Psoas muscle (tissue), 8 donors: Measurements from ENCODE around the gene SIRT3. TPM values are rescaled to one million over a fixed set of nuclear protein-coding genes. Genes with fewer than 3 reads are reported as not detected.

ENCODE experiments used
- ATAC-seq, 4 donors: fragments of 200-7000 bp; cut with Tn5 transposase; one replicate each; pipeline ENCODE4 v1.9.1; 2020; ENCODE audit warnings: moderate library complexity in 3 of 4, mild to moderate bottlenecking in 2 of 4
- DNase-seq, 2 donors: peaks; one replicate each; pipeline ENCODE4 v3.0.0-alpha.2; 2020
- H3K27ac ChIP-seq: fragments of 200-600 bp; one replicate; pipeline ENCODE4 v1.8.0; 2022
- H3K27me3 ChIP-seq, 3 donors: fragments of 200-600 bp in 1 of 3; one replicate each; pipeline versions ENCODE4 v1.6.1 to v1.8.0; 2013 to 2022; ENCODE audit warnings: low read length in 2 of 3, mild to moderate bottlenecking in 2 of 3, moderate library complexity in 1 of 3; ENCODE audit not compliant: insufficient read depth in 3 of 3
- H3K36me3 ChIP-seq, 2 donors: fragments of 200-600 bp in 1 of 2; one replicate each; pipeline versions ENCODE4 v1.6.1 to v1.8.0; 2013 to 2022; ENCODE audit warnings: low read depth in 1 of 2, mild to moderate bottlenecking in 1 of 2, moderate library complexity in 1 of 2; ENCODE audit not compliant: insufficient read depth in 1 of 2
- H3K4me1 ChIP-seq: fragments of 200-600 bp; one replicate; pipeline ENCODE4 v1.8.0; 2022
- H3K4me3 ChIP-seq: fragments of 200-600 bp; one replicate; pipeline ENCODE4 v1.8.0; 2022; ENCODE audit warnings: mild to moderate bottlenecking
- H3K9me3 ChIP-seq: fragments of 200-600 bp; one replicate; pipeline ENCODE4 v1.8.0; 2022
- CTCF ChIP-seq: fragments of 200-600 bp; IDR thresholded peaks from one replicate; pipeline ENCODE4 v1.8.0; 2022; ENCODE audit warnings: antibody characterized with exemption
- WGBS, 3 donors: extraction: QIAGEN DNeasy Blood & Tissue Kit; methylation state at CpG; one replicate each; pipeline versions ENCODE4 v1.1.6 to v1.1.7; 2013; 5-methylcytosine and 5-hydroxymethylcytosine counted together
- intact Hi-C, 2 donors: fragments of 100-400 bp; cut with DNase I; formaldehyde crosslinking; loops; one replicate each; pipeline versions ENCODE4 v1.11.0 to v1.14.2; 2022
- polyA plus RNA-seq, 3 donors: library from polyadenylated mRNA; stranded (reverse); fragments of 200-250 nt; gene quantifications; one replicate each; pipeline ENCODE4 v1.2.3, GENCODE V29; 2013
- total RNA-seq, 4 donors: library from RNA; stranded (reverse); fragmentation: NEBNext Ultra II Directional in 2 of 4; extraction: Animal tissue kit (Norgen Biotek cat#: 25700) in 2 of 4; gene quantifications; one replicate each; pipeline versions ENCODE4 v1.2.1 to v1.2.4, GENCODE V29; 2021 to 2023
- donor health status: healthy with polysubstance abuse.
- donor health status: DM: no; HTN: no; CAD: no; lungs with moderate emphysema.
- donor health status: Bipolar disorder and iron deficiency.
- donor health status: healthy.
- donor health status: DM: yes; HTN: yes; CAD: no.
- donor health status: DM: no; HTN: no; CAD: no.
- donor health status: DM: no; HTN: no; CAD: no.
- donor health status: DM: yes; HTN: yes; CAD: no.

SIRT3 gene
- total and polyA plus RNA-seq, 7 donors, result 10.4 to 23.2 (median 15.0) TPM

DNA sequence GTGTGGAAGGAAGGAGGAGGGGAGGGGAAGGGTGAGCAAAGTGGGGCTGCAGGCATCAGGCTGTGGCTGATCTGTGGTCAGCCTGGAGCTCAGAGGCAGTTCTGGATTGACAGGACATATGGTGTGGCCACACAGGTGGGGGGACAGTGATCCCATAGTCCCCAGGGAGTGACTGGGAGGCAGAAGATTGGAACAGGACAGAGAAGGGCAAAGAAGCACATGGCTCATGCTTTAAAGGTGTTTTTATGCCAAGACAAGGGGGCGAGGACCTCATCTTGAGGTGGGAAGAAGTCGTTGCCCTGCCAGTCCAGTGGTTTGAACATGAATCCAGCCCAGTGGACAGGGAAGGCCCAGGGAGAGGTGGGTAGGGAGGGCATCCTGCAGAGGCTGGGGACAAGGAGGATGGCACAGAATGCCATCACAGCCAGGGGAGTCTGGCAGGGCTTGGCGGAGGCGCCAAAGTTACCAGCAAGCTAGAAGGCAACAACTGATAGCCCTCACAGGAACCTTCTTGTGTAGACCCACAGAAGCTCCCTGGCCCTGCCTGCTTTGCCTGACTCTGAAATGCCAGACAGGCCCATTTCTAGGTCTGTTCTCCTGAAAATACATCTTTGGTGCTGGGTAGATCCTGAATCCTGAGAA lies 32.1 kb downstream of the SIRT3 start:
- ATAC-seq, result no peak
- Histone ChIP-seq H3K9me3 (no peaks in the 10 kb centered on the region), H3K4me1 (peaks cover 10% of the 10 kb centered on the region), H3K27ac (peak overlapping the region; percentile 36), H3K27me3 (no peaks in the 10 kb centered on the region), H3K36me3 (peaks cover 0 to 54% of the 10 kb centered on the region in 2 donors), H3K4me3 (no peak overlapping the region)
- 80 to 86% (median 81%) methylated on average over 4 of the region's 4 CpGs for WGBS, 3 donors
- no peak for TF ChIP-seq CTCF
- no peak for DNase-seq
- intact Hi-C loops, result loop anchor here (5.0 to 10.0 kb wide), 2 partner anchors 33 to 301 kb away; partner anchors contain the start of genes PSMD13 (in 1 of the 2), RNH1 (in 1 of the 2) and SIRT3 (in 1 of the 2)

DNA sequence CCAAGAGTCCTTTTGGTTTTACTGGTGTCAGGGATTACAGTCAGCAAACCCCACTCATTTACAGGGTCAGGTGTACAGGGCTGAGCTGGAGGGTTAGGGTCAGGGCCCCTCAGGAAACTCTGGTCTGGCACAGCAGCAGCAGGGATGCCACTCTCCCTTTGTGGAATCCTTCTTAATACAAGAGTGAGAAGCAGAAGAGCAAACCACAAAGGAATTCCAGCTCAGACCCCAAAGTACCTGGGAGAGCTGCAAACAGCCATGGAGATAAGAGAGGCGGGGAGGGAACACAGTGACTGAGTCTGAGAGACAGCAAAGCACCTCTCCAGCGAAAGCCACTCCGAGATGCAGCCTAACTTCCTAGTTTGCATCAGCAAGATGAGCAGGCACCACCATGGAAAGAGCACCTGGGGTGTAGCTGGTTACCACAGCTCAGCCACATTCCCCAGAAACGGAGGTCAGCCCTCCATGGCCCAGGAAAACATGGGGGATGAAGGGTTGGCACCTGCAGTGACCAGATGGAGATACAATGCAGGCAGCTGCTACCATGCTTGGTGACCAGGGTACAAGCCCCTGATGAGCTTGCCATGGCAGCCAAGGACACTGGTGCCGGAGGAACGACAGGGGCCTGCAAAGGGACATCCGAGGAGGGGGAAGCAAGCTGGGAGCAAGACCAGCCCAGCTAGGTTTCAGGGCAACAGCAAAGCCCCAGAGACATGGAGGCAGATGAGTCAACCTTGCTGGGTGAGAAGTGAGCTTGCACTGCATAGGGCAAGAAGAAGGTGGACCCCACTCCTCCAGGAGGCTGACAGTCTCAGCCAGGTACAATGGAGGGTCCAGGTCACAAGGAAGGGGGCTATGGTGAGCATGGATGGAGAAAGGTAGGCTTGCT lies 32.8 kb downstream of the SIRT3 start:
- peak overlapping the region; percentile 36 for H3K27ac ChIP-seq
- no peaks in the 10 kb centered on the region for H3K27me3 ChIP-seq
- no peak for ATAC-seq
- peaks cover 10% of the 10 kb centered on the region for H3K4me1 ChIP-seq
- no peak for TF ChIP-seq CTCF
- intact Hi-C loops, result loop anchor here (5.0 to 10.0 kb wide), 2 partner anchors 34 to 302 kb away; partner anchors contain the start of genes PSMD13 (in 1 of the 2), RNH1 (in 1 of the 2) and SIRT3 (in 1 of the 2)
- H3K4me3 ChIP-seq, result no peak overlapping the region
- DNase-seq, result no peak
- no peaks in the 10 kb centered on the region for H3K9me3 ChIP-seq
- WGBS, 3 donors, result 82 to 88% (median 88%) methylated on average over 7 of the region's 7 CpGs
- H3K36me3 ChIP-seq, result peaks cover 0 to 54% of the 10 kb centered on the region in 2 donors

GRCh38 chr11:202490-202889 lies 33.7 kb downstream of the SIRT3 start:
- no peak for TF ChIP-seq CTCF
- intact Hi-C loops, result loop anchor here (5.0 to 10.0 kb wide), 2 partner anchors 35 to 302 kb away; partner anchors contain the start of genes PSMD13 (in 1 of the 2), RNH1 (in 1 of the 2) and SIRT3 (in 1 of the 2)
- DNase-seq (no peak), ATAC-seq (no peak)
- H3K4me1 ChIP-seq, result peaks cover 10% of the 10 kb centered on the region
- H3K27ac ChIP-seq, result no peak overlapping the region
- H3K9me3 ChIP-seq, result no peaks in the 10 kb centered on the region
- H3K27me3 ChIP-seq, result no peaks in the 10 kb centered on the region
- H3K4me3 ChIP-seq, result no peak overlapping the region
- H3K36me3 ChIP-seq, result peaks cover 0 to 54% of the 10 kb centered on the region in 2 donors
- whole genome bisulfite sequencing, 3 donors, result 75 to 87% (median 79%) methylated on average over 8 of the region's 8 CpGs

DNA sequence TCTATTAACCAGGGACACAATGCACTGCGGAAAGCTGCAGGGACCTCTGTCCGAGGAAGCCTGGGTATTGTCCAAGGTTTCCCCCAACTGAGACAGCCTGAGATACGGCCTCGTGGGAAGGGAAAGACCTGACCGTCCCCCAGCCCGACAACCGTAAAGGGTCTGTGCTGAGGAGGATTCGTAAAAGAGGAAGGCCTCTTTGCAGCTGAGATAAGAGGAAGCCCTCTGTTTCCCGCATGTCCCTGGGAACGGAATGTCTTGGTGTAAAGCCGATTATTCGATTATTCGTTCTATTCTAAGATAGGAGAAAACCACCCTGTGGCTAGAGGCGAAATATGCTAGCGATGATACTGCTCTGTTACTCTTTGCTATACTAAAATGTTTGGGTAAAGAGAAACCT lies 34.2 kb downstream of the SIRT3 start:
- ATAC-seq, result no peak
- no peak for TF ChIP-seq CTCF
- Histone ChIP-seq H3K36me3 (peaks cover 0 to 54% of the 10 kb centered on the region in 2 donors), H3K27me3 (no peaks in the 10 kb centered on the region), H3K27ac (no peak overlapping the region), H3K4me1 (peaks cover 10% of the 10 kb centered on the region), H3K9me3 (no peaks in the 10 kb centered on the region), H3K4me3 (no peak overlapping the region)
- no peak for DNase-seq
- intact Hi-C loops, result loop anchor here (5.0 to 10.0 kb wide), 2 partner anchors 35 to 303 kb away; partner anchors contain the start of genes PSMD13 (in 1 of the 2), RNH1 (in 1 of the 2) and SIRT3 (in 1 of the 2)
- WGBS, 3 donors, result 68 to 80% (median 75%) methylated on average over 15 of the region's 15 CpGs
